Vagina (tissue), 2 donors: ENCODE data around the gene IRF8. TPM values are rescaled to one million over a fixed set of nuclear protein-coding genes. Genes with fewer than 3 reads are reported as not detected.

Experiments
- DNase-seq, 2 donors: peaks; one replicate each; pipeline ENCODE4 v3.0.0-alpha.2; 2017; ENCODE audit errors: extremely low spot score in 2 of 2
- H3K27ac ChIP-seq: fragments of 200-600 bp; sonication (generic); one replicate; pipeline ENCODE4 v1.5.1; 2019
- H3K27me3 ChIP-seq: fragments of 200-600 bp; sonication (generic); one replicate; pipeline ENCODE4 v1.5.1; 2019
- H3K36me3 ChIP-seq, 2 donors: fragments of 200-600 bp; sonication (generic); one replicate each; pipeline ENCODE4 v1.5.1; 2017 to 2019
- H3K4me1 ChIP-seq: fragments of 200-600 bp; sonication (generic); one replicate; pipeline ENCODE4 v1.5.1; 2019
- H3K4me3 ChIP-seq, 2 donors: fragments of 200-600 bp; sonication (generic); 1 replicate in 1 of 2; 2 replicates in 1 of 2; pipeline ENCODE4 v1.5.1; 2016 to 2019
- H3K9me3 ChIP-seq: fragments of 200-600 bp; sonication (generic); one replicate; pipeline ENCODE4 v1.5.1; 2019
- CTCF ChIP-seq, 3 experiments: fragments of 450-650 bp in 2 of 3; fragments of 200-600 bp in 1 of 3; sonication (generic) in 1 of 3; IDR thresholded peaks; one replicate each; pipeline ENCODE4 v1.5.1; 2017 to 2019; ENCODE audit warnings: antibody characterized with exemption in 3 of 3, mild to moderate bottlenecking in 2 of 3, moderate library complexity in 2 of 3
- POLR2A ChIP-seq, 2 donors: fragments of 450-650 bp; IDR thresholded peaks; one replicate each; pipeline ENCODE4 v1.6.1; 2017; ENCODE audit warnings: antibody characterized with exemption in 2 of 2, mild to moderate bottlenecking in 2 of 2, moderate library complexity in 2 of 2
- POLR2AphosphoS5 ChIP-seq, 2 donors: sonication (generic); formaldehyde crosslinking; IDR thresholded peaks; one replicate each; pipeline ENCODE4 v1.9.0; 2017; ENCODE audit warnings: antibody characterized with exemption in 2 of 2, mild to moderate bottlenecking in 2 of 2, low read depth in 1 of 2; ENCODE audit not compliant: insufficient read depth in 1 of 2
- intact Hi-C: fragments of 100-400 bp; cut with DNase I; formaldehyde crosslinking; loops from one replicate; pipeline ENCODE4 v1.15.1; 2023
- total RNA-seq: library from RNA; depleted of rRNA; stranded (reverse); fragments of >200 nt; gene quantifications from one replicate; pipeline ENCODE4 v1.2.3, GENCODE V29; 2016

Gene IRF8
- total RNA-seq, 1 donor from 2014 or later = 7.6 TPM

- Histone ChIP-seq H3K4me3 (no peak overlapping the region), H3K27me3 (peaks cover 7% of the 10 kb centered on the region), H3K27ac (no peak overlapping the region), H3K36me3 (no peaks in the 10 kb centered on the region), H3K9me3 (no peaks in the 10 kb centered on the region), H3K4me1 (peaks cover 12% of the 10 kb centered on the region)
- no peak for DNase-seq
- intact Hi-C loops = no loop called here
- no peak for TF ChIP-seq POLR2A (IDR thresholded peaks at IDR 0.05)
- no peak for TF ChIP-seq POLR2AphosphoS5 (IDR thresholded peaks at IDR 0.05; ENCODE audit: insufficient read depth in 1 of 2, low read depth in 1 of 2)
- TF ChIP-seq CTCF (IDR thresholded peaks at IDR 0.05) = no peak
Measured at GRCh38 chr16:85894266-85894665, 4.7 kb upstream of the IRF8 start.

GRCh38 chr16:85897382-85897781 lies 1.6 kb upstream of the IRF8 start:
- no peak overlapping the region for H3K4me3 ChIP-seq
- H3K4me1 ChIP-seq = peaks cover 12% of the 10 kb centered on the region
- no peak for DNase-seq
- intact Hi-C loops = no loop called here
- no peaks in the 10 kb centered on the region for H3K36me3 ChIP-seq
- no peak overlapping the region for H3K27ac ChIP-seq
- peaks cover 7% of the 10 kb centered on the region for H3K27me3 ChIP-seq
- no peaks in the 10 kb centered on the region for H3K9me3 ChIP-seq
- no peak for TF ChIP-seq CTCF (IDR thresholded peaks at IDR 0.05)
- TF ChIP-seq POLR2AphosphoS5 (IDR thresholded peaks at IDR 0.05; ENCODE audit: insufficient read depth in 1 of 2, low read depth in 1 of 2) = no peak
- no peak for TF ChIP-seq POLR2A (IDR thresholded peaks at IDR 0.05)

- peak overlapping the region; percentile 49 to 52 for H3K4me3 ChIP-seq
- intact Hi-C loops = no loop called here
- DNase-seq = no peak
- H3K36me3 ChIP-seq = no peaks in the 10 kb centered on the region
- peaks cover 12% of the 10 kb centered on the region for H3K4me1 ChIP-seq
- H3K9me3 ChIP-seq = no peaks in the 10 kb centered on the region
- H3K27ac ChIP-seq = no peak overlapping the region
- H3K27me3 ChIP-seq = peaks cover 7% of the 10 kb centered on the region
- no peak for TF ChIP-seq POLR2A (IDR thresholded peaks at IDR 0.05)
- TF ChIP-seq POLR2AphosphoS5 (IDR thresholded peaks at IDR 0.05; ENCODE audit: insufficient read depth in 1 of 2, low read depth in 1 of 2) = no peak
- no peak for TF ChIP-seq CTCF (IDR thresholded peaks at IDR 0.05)
Measured at GRCh38 chr16:85899444-85899843, 482 bp downstream of the IRF8 start.

GRCh38 chr16:85900027-85900792 lies 1.2 kb downstream of the IRF8 start:
- intact Hi-C loops = no loop called here
- no peaks in the 10 kb centered on the region for H3K36me3 ChIP-seq
- no peak for DNase-seq
- H3K27ac ChIP-seq = no peak overlapping the region
- no peaks in the 10 kb centered on the region for H3K9me3 ChIP-seq
- no peak overlapping the region for H3K4me3 ChIP-seq
- H3K4me1 ChIP-seq = peaks cover 12% of the 10 kb centered on the region
- TF ChIP-seq CTCF (IDR thresholded peaks at IDR 0.05) = no peak
- no peak for TF ChIP-seq POLR2A (IDR thresholded peaks at IDR 0.05)
- TF ChIP-seq POLR2AphosphoS5 (IDR thresholded peaks at IDR 0.05; ENCODE audit: insufficient read depth in 1 of 2, low read depth in 1 of 2) = no peak
- peaks cover 7% of the 10 kb centered on the region for H3K27me3 ChIP-seq

- peaks cover 12% of the 10 kb centered on the region for H3K4me1 ChIP-seq
- intact Hi-C loops = no loop called here
- H3K4me3 ChIP-seq = no peak overlapping the region
- H3K27ac ChIP-seq = no peak overlapping the region
- H3K27me3 ChIP-seq = peaks cover 7% of the 10 kb centered on the region
- DNase-seq = no peak
- TF ChIP-seq POLR2AphosphoS5 (IDR thresholded peaks at IDR 0.05; ENCODE audit: insufficient read depth in 1 of 2, low read depth in 1 of 2) (no peak), CTCF (IDR thresholded peaks at IDR 0.05) (no peak), POLR2A (IDR thresholded peaks at IDR 0.05) (no peak)
- no peaks in the 10 kb centered on the region for H3K36me3 ChIP-seq
- H3K9me3 ChIP-seq = no peaks in the 10 kb centered on the region
Measured at GRCh38 chr16:85901110-85901509, 2.1 kb downstream of the IRF8 start.
